OCI-LY3 (cell line): ENCODE results near the gene SRRM4.

Experiments used
- H2AFZ ChIP-seq: fragments of 200-600, 300-600 bp; shearing (Covaris generic); 2 replicates; pipeline ENCODE4 v1.6.0; 2014; ENCODE audit warnings: antibody characterized with exemption, low read depth, low read length
- H3K27ac ChIP-seq: fragments of 200-600, 300-600 bp; sonication (generic); 2 replicates; pipeline ENCODE4 v1.5.1; 2014; ENCODE audit warnings: mild to moderate bottlenecking, low read length, moderate library complexity, mixed read lengths
- H3K27me3 ChIP-seq: fragments of 200-600, 300-600 bp; sonication (generic); 2 replicates; pipeline ENCODE4 v1.6.1; 2014; ENCODE audit warnings: low read depth, low read length, mixed read lengths
- H3K36me3 ChIP-seq: fragments of 200-600, 300-600 bp; sonication (generic); replicated peaks from 2 replicates; pipeline ENCODE3; 2014; ENCODE audit warnings: low read depth, low read length, mixed read lengths
- H3K4me1 ChIP-seq: fragments of 300-600, 200-600 bp; sonication (generic); 2 replicates; pipeline ENCODE4 v1.6.1; 2014; ENCODE audit warnings: low read length, mixed read lengths
- H3K4me2 ChIP-seq: fragments of 200-600, 300-600 bp; sonication (generic); 2 replicates; pipeline ENCODE4 v1.6.1; 2014; ENCODE audit warnings: low read length, mixed read lengths
- H3K4me3 ChIP-seq: fragments of 300-600, 200-600 bp; sonication (generic); 2 replicates; pipeline ENCODE4 v1.5.1; 2014; ENCODE audit warnings: antibody characterized with exemption, mild to moderate bottlenecking, low read length, moderate library complexity
- H3K79me2 ChIP-seq: fragments of 300-600, 200-600 bp; shearing (Covaris generic); 2 replicates; pipeline ENCODE4 v1.6.1; 2014; ENCODE audit warnings: mild to moderate bottlenecking, low read length, mixed read lengths
- H3K9ac ChIP-seq: fragments of 300-600, 200-600 bp; shearing (Covaris generic); 2 replicates; pipeline ENCODE4 v1.6.0; 2014; ENCODE audit warnings: mild to moderate bottlenecking, low read length, moderate library complexity
- H3K9me3 ChIP-seq: fragments of 200-600, 300-600 bp; shearing (Covaris generic); 2 replicates; pipeline ENCODE4 v1.6.1; 2014; ENCODE audit warnings: low read length, mixed read lengths; ENCODE audit not compliant: insufficient read depth
- H4K20me1 ChIP-seq: fragments of 200-600, 300-600 bp; sonication (generic); 2 replicates; pipeline ENCODE4 v1.6.1; 2016; ENCODE audit warnings: low read length, mixed read lengths; ENCODE audit not compliant: insufficient read depth
- CTCF ChIP-seq: fragments of 200-600, 300-600 bp; sonication (generic); IDR thresholded peaks from 2 replicates; pipeline ENCODE4 v1.5.1; 2014; ENCODE audit warnings: antibody characterized with exemption, low read length, low read depth
- EZH2phosphoT487 ChIP-seq: fragments of 200-600 bp; shearing (Covaris generic); IDR thresholded peaks from 2 replicates; pipeline ENCODE4 v1.6.1; 2018; ENCODE audit warnings: antibody characterized with exemption, mixed run types, low read depth

Gene SRRM4

GRCh38 chr12:118959985-118960560, 21.3 kb upstream of the SRRM4 start:
- no peaks in the 10 kb centered on the region for H3K36me3 ChIP-seq
- H3K27me3 ChIP-seq: no peaks in the 10 kb centered on the region
- no peaks in the 10 kb centered on the region for H3K79me2 ChIP-seq
- no peak overlapping the region for H3K9ac ChIP-seq
- no peak overlapping the region for H2AFZ ChIP-seq
- TF ChIP-seq CTCF: no peak
- TF ChIP-seq EZH2phosphoT487: no peak
- H3K9me3 ChIP-seq: no peaks in the 10 kb centered on the region
- no peak overlapping the region for H3K27ac ChIP-seq
- H3K4me1 ChIP-seq: no peaks in the 10 kb centered on the region
- no peaks in the 10 kb centered on the region for H4K20me1 ChIP-seq
- H3K4me3 ChIP-seq: no peak overlapping the region
- H3K4me2 ChIP-seq: no peak overlapping the region

DNA sequence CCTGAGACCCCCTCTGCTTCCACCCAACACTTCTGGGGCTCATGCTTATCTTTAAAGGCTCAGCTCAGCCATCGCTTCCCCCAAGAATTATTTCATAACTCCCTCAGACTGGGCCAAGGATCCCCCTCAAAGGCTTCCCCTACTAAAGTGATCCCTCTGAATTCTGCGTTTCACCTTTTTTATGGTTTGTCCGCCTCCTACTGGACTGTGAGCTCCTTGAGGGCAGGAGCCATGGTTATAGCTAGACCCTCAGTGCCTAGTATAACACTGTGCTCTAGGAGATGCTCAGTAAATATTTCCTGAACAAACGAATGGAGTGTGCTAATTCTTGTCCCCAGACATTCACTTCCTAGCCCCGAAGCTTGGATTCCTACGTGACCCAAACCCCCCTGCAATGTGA, 20.5 kb upstream of the SRRM4 start:
- Histone ChIP-seq H3K79me2 (no peaks in the 10 kb centered on the region), H3K9me3 (no peaks in the 10 kb centered on the region), H3K4me2 (no peak overlapping the region), H3K27me3 (no peaks in the 10 kb centered on the region), H3K9ac (no peak overlapping the region), H3K36me3 (no peaks in the 10 kb centered on the region), H3K4me3 (no peak overlapping the region), H4K20me1 (no peaks in the 10 kb centered on the region), H3K4me1 (no peaks in the 10 kb centered on the region), H2AFZ (no peak overlapping the region), H3K27ac (no peak overlapping the region)
- TF ChIP-seq CTCF: no peak
- TF ChIP-seq EZH2phosphoT487: no peak

DNA sequence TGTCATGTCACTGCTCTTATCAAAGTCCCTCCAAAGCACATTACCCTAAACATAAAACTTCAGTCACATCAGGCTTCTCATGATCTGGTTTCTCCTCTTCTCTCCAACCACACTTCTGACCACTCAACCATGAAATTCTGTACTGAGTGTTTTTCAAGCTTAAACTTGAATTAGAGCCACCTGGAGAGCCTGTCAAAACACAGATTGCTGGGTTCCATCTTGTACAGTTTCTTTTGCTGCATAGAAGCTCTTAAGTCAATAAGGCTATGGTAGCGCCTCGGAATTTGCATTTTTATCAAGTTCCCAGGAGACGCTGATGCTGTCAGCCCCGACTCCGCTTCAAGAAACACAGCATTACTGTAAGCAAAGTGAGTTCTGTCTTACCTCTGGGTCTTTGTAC, 16.4 kb upstream of the SRRM4 start:
- Histone ChIP-seq H3K36me3 (no peaks in the 10 kb centered on the region), H3K4me2 (no peak overlapping the region), H3K9ac (no peak overlapping the region), H3K4me1 (no peaks in the 10 kb centered on the region), H3K27ac (no peak overlapping the region), H3K4me3 (no peak overlapping the region), H3K27me3 (no peaks in the 10 kb centered on the region), H3K79me2 (no peaks in the 10 kb centered on the region), H2AFZ (no peak overlapping the region), H3K9me3 (no peaks in the 10 kb centered on the region), H4K20me1 (no peaks in the 10 kb centered on the region)
- no peak for TF ChIP-seq CTCF
- TF ChIP-seq EZH2phosphoT487: no peak

DNA sequence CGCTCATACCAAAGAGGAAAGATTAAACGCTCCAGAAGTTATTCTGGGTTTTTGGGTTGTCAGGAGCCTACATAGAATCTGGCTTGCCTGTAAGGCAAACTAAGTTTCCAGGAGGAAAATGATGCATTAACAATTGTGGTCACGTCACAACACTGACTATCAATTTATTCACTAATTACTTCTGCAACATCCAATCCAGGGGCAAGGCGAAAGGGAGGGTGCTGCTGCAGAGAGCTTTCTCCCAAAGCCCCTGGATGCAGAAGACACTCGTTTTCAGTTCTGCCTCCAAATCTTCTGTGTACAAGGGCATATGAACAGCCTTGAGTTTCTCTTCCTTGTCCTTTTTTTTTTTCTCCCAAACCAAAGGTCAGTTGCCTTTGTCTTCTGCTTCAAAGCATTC, 10.5 kb upstream of the SRRM4 start:
- no peak for TF ChIP-seq CTCF
- no peak for TF ChIP-seq EZH2phosphoT487
- H3K4me1 ChIP-seq: no peaks in the 10 kb centered on the region
- no peaks in the 10 kb centered on the region for H3K27me3 ChIP-seq
- no peak overlapping the region for H3K4me3 ChIP-seq
- no peak overlapping the region for H2AFZ ChIP-seq
- no peak overlapping the region for H3K27ac ChIP-seq
- no peaks in the 10 kb centered on the region for H3K36me3 ChIP-seq
- no peaks in the 10 kb centered on the region for H3K9me3 ChIP-seq
- no peak overlapping the region for H3K9ac ChIP-seq
- H4K20me1 ChIP-seq: no peaks in the 10 kb centered on the region
- no peak overlapping the region for H3K4me2 ChIP-seq
- H3K79me2 ChIP-seq: no peaks in the 10 kb centered on the region
